ENCODE results near the gene GPR139.

The GPR139 gene

DNA sequence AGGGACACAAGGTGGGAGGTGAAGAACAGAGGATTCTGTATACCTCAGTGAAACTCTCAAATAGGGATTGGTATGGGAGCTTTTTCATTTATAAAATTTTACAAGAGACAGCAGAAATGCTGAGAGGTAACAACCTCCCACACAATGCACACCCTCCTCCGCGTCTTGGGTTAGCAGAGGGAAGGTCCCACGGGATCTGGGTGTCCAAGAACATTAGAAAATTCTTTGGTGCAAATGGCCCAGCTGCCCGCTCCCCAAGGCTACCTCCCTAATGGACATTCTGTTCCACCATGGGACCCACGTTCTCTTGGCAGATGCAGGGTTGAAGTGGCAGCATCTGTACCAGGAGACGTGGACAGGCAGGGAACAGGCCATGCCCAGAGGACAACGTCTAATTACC, 22.5 kb downstream of the GPR139 start:
- H3K4me1 ChIP-seq (ENCODE audit: control insufficient read depth, low read length) = no peaks in the 10 kb centered on the region
- no peak overlapping the region for H3K4me3 ChIP-seq (ENCODE audit: low read length)
- no peaks in the 10 kb centered on the region for H3K9me2 ChIP-seq (replicated peaks; ENCODE audit: control insufficient read depth, low read length)
- no peaks in the 10 kb centered on the region for H4K20me1 ChIP-seq (ENCODE audit: control insufficient read depth, insufficient read depth, low read depth, low read length)
- no peak overlapping the region for H3K27ac ChIP-seq (ENCODE audit: low read depth, low read length)
- H3K9me3 ChIP-seq (ENCODE audit: control insufficient read depth, insufficient read depth, low read length) = no peaks in the 10 kb centered on the region
- no peaks in the 10 kb centered on the region for H3F3A ChIP-seq (ENCODE audit: control insufficient read depth, insufficient read depth)
- H3K4me2 ChIP-seq (ENCODE audit: low read length) = no peak overlapping the region
- TF ChIP-seq EZH2phosphoT487 (IDR thresholded peaks at IDR 0.05; ENCODE audit: borderline replicate concordance, low read length) (no peak), CTCF (IDR thresholded peaks at IDR 0.05; ENCODE audit: low read depth, low read length, poor library complexity, severe bottlenecking) (no peak)
- no peaks in the 10 kb centered on the region for H3K79me2 ChIP-seq (ENCODE audit: control insufficient read depth, low read length)
- no peaks in the 10 kb centered on the region for H3K36me3 ChIP-seq (ENCODE audit: control insufficient read depth, low read length)
- no peaks in the 10 kb centered on the region for H3K27me3 ChIP-seq (ENCODE audit: control insufficient read depth, low read length)

DNA sequence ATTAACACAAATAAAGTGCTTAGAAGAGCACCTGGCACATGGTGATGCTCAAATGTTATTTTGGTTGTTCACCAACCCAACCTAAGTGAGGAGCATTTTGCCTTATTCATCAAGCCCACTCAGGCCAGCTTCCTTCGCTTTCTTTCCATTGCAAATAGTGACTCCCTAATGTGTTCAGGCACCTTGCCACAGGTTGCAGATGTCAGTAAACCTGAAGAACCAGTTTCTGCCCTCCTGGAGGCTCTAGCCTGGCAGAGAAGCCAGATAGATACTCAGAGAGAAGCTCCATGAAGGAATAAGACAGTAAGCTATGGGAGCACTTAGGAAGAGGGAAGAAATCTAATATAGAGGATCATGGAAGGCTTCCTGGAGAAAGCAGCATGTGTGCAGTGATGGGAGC, 23.9 kb downstream of the GPR139 start:
- no peak overlapping the region for H3K4me3 ChIP-seq (ENCODE audit: low read length)
- H3K4me2 ChIP-seq (ENCODE audit: low read length) = no peak overlapping the region
- TF ChIP-seq EZH2phosphoT487 (IDR thresholded peaks at IDR 0.05; ENCODE audit: borderline replicate concordance, low read length) = no peak
- no peak for TF ChIP-seq CTCF (IDR thresholded peaks at IDR 0.05; ENCODE audit: low read depth, low read length, poor library complexity, severe bottlenecking)
- H3K27me3 ChIP-seq (ENCODE audit: control insufficient read depth, low read length) = no peaks in the 10 kb centered on the region
- no peaks in the 10 kb centered on the region for H3K36me3 ChIP-seq (ENCODE audit: control insufficient read depth, low read length)
- no peaks in the 10 kb centered on the region for H4K20me1 ChIP-seq (ENCODE audit: control insufficient read depth, insufficient read depth, low read depth, low read length)
- H3F3A ChIP-seq (ENCODE audit: control insufficient read depth, insufficient read depth) = no peaks in the 10 kb centered on the region
- H3K79me2 ChIP-seq (ENCODE audit: control insufficient read depth, low read length) = no peaks in the 10 kb centered on the region
- no peaks in the 10 kb centered on the region for H3K9me3 ChIP-seq (ENCODE audit: control insufficient read depth, insufficient read depth, low read length)
- H3K27ac ChIP-seq (ENCODE audit: low read depth, low read length) = no peak overlapping the region
- H3K9me2 ChIP-seq (replicated peaks; ENCODE audit: control insufficient read depth, low read length) = no peaks in the 10 kb centered on the region
- H3K4me1 ChIP-seq (ENCODE audit: control insufficient read depth, low read length) = no peaks in the 10 kb centered on the region

GRCh38 chr16:20045886-20046285, 27.8 kb downstream of the GPR139 start:
- H3K9me3 ChIP-seq (ENCODE audit: control insufficient read depth, insufficient read depth, low read length) = no peaks in the 10 kb centered on the region
- no peaks in the 10 kb centered on the region for H3K4me1 ChIP-seq (ENCODE audit: control insufficient read depth, low read length)
- H3K4me3 ChIP-seq (ENCODE audit: low read length) = no peak overlapping the region
- no peaks in the 10 kb centered on the region for H3K27me3 ChIP-seq (ENCODE audit: control insufficient read depth, low read length)
- H4K20me1 ChIP-seq (ENCODE audit: control insufficient read depth, insufficient read depth, low read depth, low read length) = no peaks in the 10 kb centered on the region
- H3K4me2 ChIP-seq (ENCODE audit: low read length) = no peak overlapping the region
- no peaks in the 10 kb centered on the region for H3K36me3 ChIP-seq (ENCODE audit: control insufficient read depth, low read length)
- no peak overlapping the region for H3K27ac ChIP-seq (ENCODE audit: low read depth, low read length)
- TF ChIP-seq CTCF (IDR thresholded peaks at IDR 0.05; ENCODE audit: low read depth, low read length, poor library complexity, severe bottlenecking) = no peak
- TF ChIP-seq EZH2phosphoT487 (IDR thresholded peaks at IDR 0.05; ENCODE audit: borderline replicate concordance, low read length) = no peak
- H3K79me2 ChIP-seq (ENCODE audit: control insufficient read depth, low read length) = no peaks in the 10 kb centered on the region
- H3F3A ChIP-seq (ENCODE audit: control insufficient read depth, insufficient read depth) = no peaks in the 10 kb centered on the region
- H3K9me2 ChIP-seq (replicated peaks; ENCODE audit: control insufficient read depth, low read length) = no peaks in the 10 kb centered on the region

GRCh38 chr16:20042848-20043247, 30.8 kb downstream of the GPR139 start:
- Histone ChIP-seq H3F3A (ENCODE audit: control insufficient read depth, insufficient read depth) (no peaks in the 10 kb centered on the region), H4K20me1 (ENCODE audit: control insufficient read depth, insufficient read depth, low read depth, low read length) (no peaks in the 10 kb centered on the region), H3K36me3 (ENCODE audit: control insufficient read depth, low read length) (no peaks in the 10 kb centered on the region), H3K9me2 (replicated peaks; ENCODE audit: control insufficient read depth, low read length) (no peaks in the 10 kb centered on the region), H3K27ac (ENCODE audit: low read depth, low read length) (no peak overlapping the region), H3K27me3 (ENCODE audit: control insufficient read depth, low read length) (no peaks in the 10 kb centered on the region), H3K4me2 (ENCODE audit: low read length) (no peak overlapping the region), H3K9me3 (ENCODE audit: control insufficient read depth, insufficient read depth, low read length) (no peaks in the 10 kb centered on the region), H3K4me3 (ENCODE audit: low read length) (no peak overlapping the region), H3K4me1 (ENCODE audit: control insufficient read depth, low read length) (no peaks in the 10 kb centered on the region), H3K79me2 (ENCODE audit: control insufficient read depth, low read length) (no peaks in the 10 kb centered on the region)
- TF ChIP-seq EZH2phosphoT487 (IDR thresholded peaks at IDR 0.05; ENCODE audit: borderline replicate concordance, low read length) (no peak), CTCF (IDR thresholded peaks at IDR 0.05; ENCODE audit: low read depth, low read length, poor library complexity, severe bottlenecking) (no peak)
